ENCODE results near the gene SF3B2.
"Not testable (repeated sequence)": the region's sequence is repeated elsewhere in the genome, so short reads cannot be mapped to it uniquely, and the experiment has no call there.

SF3B2 gene

GRCh38 chr11:66101066-66101464 lies 48.9 kb downstream of the SF3B2 start:
- Histone ChIP-seq H3K4me1 (ENCODE audit: control insufficient read depth, insufficient read depth, low read length) (no peaks in the 10 kb centered on the region), H3K4me3 (ENCODE audit: insufficient read depth, low read depth, low read length) (no peak overlapping the region), H3K27ac (ENCODE audit: insufficient read depth, low read depth, low read length, poor library complexity, severe bottlenecking) (no peak overlapping the region), H3K36me3 (ENCODE audit: control insufficient read depth, insufficient read depth, low read length) (no peaks in the 10 kb centered on the region), H3K27me3 (ENCODE audit: control insufficient read depth, insufficient read depth, low read length, poor library complexity, severe bottlenecking) (no peaks in the 10 kb centered on the region), H3K9me3 (ENCODE audit: control insufficient read depth, low read length) (no peaks in the 10 kb centered on the region)
- no CpG with 5 or more reads among the region's 3 CpGs for WGBS, 2 experiments

- Histone ChIP-seq H3K36me3 (ENCODE audit: control insufficient read depth, insufficient read depth, low read length) (no peaks in the 10 kb centered on the region), H3K27ac (ENCODE audit: insufficient read depth, low read depth, low read length, poor library complexity, severe bottlenecking) (no peak overlapping the region), H3K9me3 (ENCODE audit: control insufficient read depth, low read length) (no peaks in the 10 kb centered on the region), H3K4me1 (ENCODE audit: control insufficient read depth, insufficient read depth, low read length) (peaks cover 3% of the 10 kb centered on the region), H3K27me3 (ENCODE audit: control insufficient read depth, insufficient read depth, low read length, poor library complexity, severe bottlenecking) (no peaks in the 10 kb centered on the region), H3K4me3 (ENCODE audit: insufficient read depth, low read depth, low read length) (no peak overlapping the region)
- 91 to 94% methylated on average over 4 of the region's 4 CpGs for WGBS, 2 experiments
Observed at GRCh38 chr11:66104057-66104638, 52.0 kb downstream of the SF3B2 start.

GRCh38 chr11:66106786-66107599 lies 54.8 kb downstream of the SF3B2 start:
- Histone ChIP-seq H3K36me3 (ENCODE audit: control insufficient read depth, insufficient read depth, low read length) (no peaks in the 10 kb centered on the region), H3K27ac (ENCODE audit: insufficient read depth, low read depth, low read length, poor library complexity, severe bottlenecking) (no peak overlapping the region), H3K4me3 (ENCODE audit: insufficient read depth, low read depth, low read length) (no peak overlapping the region), H3K9me3 (ENCODE audit: control insufficient read depth, low read length) (no peaks in the 10 kb centered on the region), H3K4me1 (ENCODE audit: control insufficient read depth, insufficient read depth, low read length) (peaks cover 3% of the 10 kb centered on the region), H3K27me3 (ENCODE audit: control insufficient read depth, insufficient read depth, low read length, poor library complexity, severe bottlenecking) (no peaks in the 10 kb centered on the region)
- 79 to 82% methylated on average over 4 of the region's 4 CpGs for WGBS, 2 experiments

- no peaks in the 10 kb centered on the region for H3K9me3 ChIP-seq (ENCODE audit: control insufficient read depth, low read length)
- WGBS, 2 experiments: 91 to 93% methylated on average over 2 to 3 of the region's 3 CpGs
- no peak overlapping the region for H3K4me3 ChIP-seq (ENCODE audit: insufficient read depth, low read depth, low read length)
- H3K36me3 ChIP-seq (ENCODE audit: control insufficient read depth, insufficient read depth, low read length): no peaks in the 10 kb centered on the region
- no peaks in the 10 kb centered on the region for H3K27me3 ChIP-seq (ENCODE audit: control insufficient read depth, insufficient read depth, low read length, poor library complexity, severe bottlenecking)
- H3K4me1 ChIP-seq (ENCODE audit: control insufficient read depth, insufficient read depth, low read length): peaks cover 3% of the 10 kb centered on the region
- no peak overlapping the region for H3K27ac ChIP-seq (ENCODE audit: insufficient read depth, low read depth, low read length, poor library complexity, severe bottlenecking)
Observed at GRCh38 chr11:66107600-66108510, 55.7 kb downstream of the SF3B2 start.

GRCh38 chr11:66109294-66109693 lies 57.1 kb downstream of the SF3B2 start:
- Histone ChIP-seq H3K36me3 (ENCODE audit: control insufficient read depth, insufficient read depth, low read length) (no peaks in the 10 kb centered on the region), H3K27me3 (ENCODE audit: control insufficient read depth, insufficient read depth, low read length, poor library complexity, severe bottlenecking) (no peaks in the 10 kb centered on the region), H3K9me3 (ENCODE audit: control insufficient read depth, low read length) (no peaks in the 10 kb centered on the region), H3K4me3 (ENCODE audit: insufficient read depth, low read depth, low read length) (no peak overlapping the region), H3K4me1 (ENCODE audit: control insufficient read depth, insufficient read depth, low read length) (peaks cover 3% of the 10 kb centered on the region), H3K27ac (ENCODE audit: insufficient read depth, low read depth, low read length, poor library complexity, severe bottlenecking) (no peak overlapping the region)
- WGBS, 2 experiments: 91 to 96% methylated on average over 1 of the region's 2 CpGs

GRCh38 chr11:66111158-66111557 lies 59.0 kb downstream of the SF3B2 start:
- H3K27ac ChIP-seq (ENCODE audit: insufficient read depth, low read depth, low read length, poor library complexity, severe bottlenecking): no peak overlapping the region
- 94 to 95% methylated on average over 3 of the region's 3 CpGs for WGBS, 2 experiments
- no peak overlapping the region for H3K4me3 ChIP-seq (ENCODE audit: insufficient read depth, low read depth, low read length)
- H3K4me1 ChIP-seq (ENCODE audit: control insufficient read depth, insufficient read depth, low read length): peaks cover 3% of the 10 kb centered on the region
- no peaks in the 10 kb centered on the region for H3K36me3 ChIP-seq (ENCODE audit: control insufficient read depth, insufficient read depth, low read length)
- no peaks in the 10 kb centered on the region for H3K27me3 ChIP-seq (ENCODE audit: control insufficient read depth, insufficient read depth, low read length, poor library complexity, severe bottlenecking)
- no peaks in the 10 kb centered on the region for H3K9me3 ChIP-seq (ENCODE audit: control insufficient read depth, low read length)

GRCh38 chr11:66112041-66112491 lies 59.9 kb downstream of the SF3B2 start:
- Histone ChIP-seq H3K27me3 (ENCODE audit: control insufficient read depth, insufficient read depth, low read length, poor library complexity, severe bottlenecking) (no peaks in the 10 kb centered on the region), H3K27ac (ENCODE audit: insufficient read depth, low read depth, low read length, poor library complexity, severe bottlenecking) (no peak overlapping the region), H3K4me3 (ENCODE audit: insufficient read depth, low read depth, low read length) (no peak overlapping the region), H3K36me3 (ENCODE audit: control insufficient read depth, insufficient read depth, low read length) (no peaks in the 10 kb centered on the region), H3K4me1 (ENCODE audit: control insufficient read depth, insufficient read depth, low read length) (peaks cover 2% of the 10 kb centered on the region), H3K9me3 (ENCODE audit: control insufficient read depth, low read length) (no peaks in the 10 kb centered on the region)
- 79 to 82% methylated on average over 9 of the region's 9 CpGs for WGBS, 2 experiments

GRCh38 chr11:66112601-66113499 lies 60.7 kb downstream of the SF3B2 start:
- 87 to 91% methylated on average over 3 of the region's 3 CpGs for WGBS, 2 experiments
- no peak overlapping the region for H3K4me3 ChIP-seq (ENCODE audit: insufficient read depth, low read depth, low read length)

GRCh38 chr11:66114957-66115356 lies 62.8 kb downstream of the SF3B2 start:
- H3K36me3 ChIP-seq (ENCODE audit: control insufficient read depth, insufficient read depth, low read length); H3K4me1 ChIP-seq (ENCODE audit: control insufficient read depth, insufficient read depth, low read length): not testable (repeated sequence)
- 94% methylated on average over 3 of the region's 3 CpGs for WGBS, 2 experiments

More at GRCh38 chr11:66112601-66113499, 60.7 kb downstream of the SF3B2 start:
- Histone ChIP-seq H3K27ac (ENCODE audit: insufficient read depth, low read depth, low read length, poor library complexity, severe bottlenecking) (no peak overlapping the region), H3K4me1 (ENCODE audit: control insufficient read depth, insufficient read depth, low read length) (peaks cover 2% of the 10 kb centered on the region), H3K9me3 (ENCODE audit: control insufficient read depth, low read length) (no peaks in the 10 kb centered on the region), H3K36me3 (ENCODE audit: control insufficient read depth, insufficient read depth, low read length) (no peaks in the 10 kb centered on the region), H3K27me3 (ENCODE audit: control insufficient read depth, insufficient read depth, low read length, poor library complexity, severe bottlenecking) (no peaks in the 10 kb centered on the region)

More at GRCh38 chr11:66114957-66115356, 62.8 kb downstream of the SF3B2 start:
- H3K27me3 ChIP-seq (ENCODE audit: control insufficient read depth, insufficient read depth, low read length, poor library complexity, severe bottlenecking); H3K4me3 ChIP-seq (ENCODE audit: insufficient read depth, low read depth, low read length); H3K27ac ChIP-seq (ENCODE audit: insufficient read depth, low read depth, low read length, poor library complexity, severe bottlenecking); H3K9me3 ChIP-seq (ENCODE audit: control insufficient read depth, low read length): not testable (repeated sequence)

Measured in ectodermal cell (in vitro differentiated cells).